GM12874 (cell line): ENCODE data around the gene CISD3.
A peak's percentile ranks its signal among the peaks of the same experiment; 100 is the strongest.

Experiments used
- TF ChIP-seq, protein P1 (sequence below): IDR thresholded peaks from 2 replicates; pipeline ENCODE4 v1.5.1; 2011; ENCODE audit warnings: low read depth, mild to moderate bottlenecking, control low read depth, low read length, moderate library complexity; ENCODE audit not compliant: insufficient read depth

CISD3 gene

DNA sequence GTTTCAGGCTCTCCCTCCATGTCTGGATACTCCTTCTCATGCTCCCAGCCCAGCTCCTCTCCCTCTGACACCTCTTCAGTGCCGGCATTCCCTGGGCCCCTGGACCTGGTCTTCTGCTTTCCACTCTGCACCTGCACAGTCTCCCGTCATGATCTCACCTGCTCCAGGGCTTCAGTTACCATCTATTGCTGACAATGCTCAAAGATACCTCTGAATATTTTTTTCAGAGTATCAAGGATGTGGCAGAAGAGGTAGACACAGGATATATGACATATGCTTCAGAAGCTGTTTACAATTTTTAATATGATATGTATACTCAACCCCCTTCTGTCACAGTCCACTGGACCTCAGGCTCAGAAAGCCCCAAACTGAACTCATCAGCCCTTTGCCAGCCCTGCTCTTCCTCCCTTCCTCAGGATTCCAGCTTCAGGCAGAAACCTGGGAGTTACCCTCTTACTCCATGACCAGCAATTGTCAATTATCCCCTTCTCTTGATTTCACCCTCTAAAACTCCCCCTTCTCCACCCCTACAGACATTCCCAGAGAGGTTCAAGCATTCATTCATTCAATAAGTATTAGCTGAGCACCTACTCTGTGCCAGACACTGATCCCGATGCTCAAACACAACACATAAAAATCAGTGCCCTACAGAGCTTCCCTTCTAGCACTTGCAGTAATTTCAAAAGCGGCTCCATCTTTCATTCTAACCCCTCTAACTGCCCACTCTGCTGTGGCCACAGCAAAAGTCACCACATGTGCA lies 32.9 kb upstream of the CISD3 start:
- TF ChIP-seq, protein P1, sequence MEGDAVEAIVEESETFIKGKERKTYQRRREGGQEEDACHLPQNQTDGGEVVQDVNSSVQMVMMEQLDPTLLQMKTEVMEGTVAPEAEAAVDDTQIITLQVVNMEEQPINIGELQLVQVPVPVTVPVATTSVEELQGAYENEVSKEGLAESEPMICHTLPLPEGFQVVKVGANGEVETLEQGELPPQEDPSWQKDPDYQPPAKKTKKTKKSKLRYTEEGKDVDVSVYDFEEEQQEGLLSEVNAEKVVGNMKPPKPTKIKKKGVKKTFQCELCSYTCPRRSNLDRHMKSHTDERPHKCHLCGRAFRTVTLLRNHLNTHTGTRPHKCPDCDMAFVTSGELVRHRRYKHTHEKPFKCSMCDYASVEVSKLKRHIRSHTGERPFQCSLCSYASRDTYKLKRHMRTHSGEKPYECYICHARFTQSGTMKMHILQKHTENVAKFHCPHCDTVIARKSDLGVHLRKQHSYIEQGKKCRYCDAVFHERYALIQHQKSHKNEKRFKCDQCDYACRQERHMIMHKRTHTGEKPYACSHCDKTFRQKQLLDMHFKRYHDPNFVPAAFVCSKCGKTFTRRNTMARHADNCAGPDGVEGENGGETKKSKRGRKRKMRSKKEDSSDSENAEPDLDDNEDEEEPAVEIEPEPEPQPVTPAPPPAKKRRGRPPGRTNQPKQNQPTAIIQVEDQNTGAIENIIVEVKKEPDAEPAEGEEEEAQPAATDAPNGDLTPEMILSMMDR: no peak

DNA sequence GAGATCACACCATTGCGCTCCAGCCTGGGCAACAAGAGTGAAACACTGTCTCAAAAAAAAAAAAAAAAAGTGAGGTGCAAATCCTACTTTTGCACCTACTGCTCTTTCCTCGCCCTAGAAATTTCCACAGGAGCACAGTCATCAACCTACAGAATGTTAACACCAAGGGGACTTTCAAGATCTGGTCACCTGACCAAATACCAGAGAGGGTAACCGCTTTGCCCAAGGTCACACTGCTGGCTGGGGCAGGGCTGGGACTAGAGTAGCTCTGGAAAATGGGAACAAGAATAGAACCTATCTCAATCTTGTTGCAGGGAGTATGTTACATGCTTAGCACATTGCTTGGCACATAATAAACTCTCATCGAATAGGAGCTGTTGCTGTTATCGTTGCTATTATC lies 31.4 kb upstream of the CISD3 start:
- TF ChIP-seq, protein P1: no peak

DNA sequence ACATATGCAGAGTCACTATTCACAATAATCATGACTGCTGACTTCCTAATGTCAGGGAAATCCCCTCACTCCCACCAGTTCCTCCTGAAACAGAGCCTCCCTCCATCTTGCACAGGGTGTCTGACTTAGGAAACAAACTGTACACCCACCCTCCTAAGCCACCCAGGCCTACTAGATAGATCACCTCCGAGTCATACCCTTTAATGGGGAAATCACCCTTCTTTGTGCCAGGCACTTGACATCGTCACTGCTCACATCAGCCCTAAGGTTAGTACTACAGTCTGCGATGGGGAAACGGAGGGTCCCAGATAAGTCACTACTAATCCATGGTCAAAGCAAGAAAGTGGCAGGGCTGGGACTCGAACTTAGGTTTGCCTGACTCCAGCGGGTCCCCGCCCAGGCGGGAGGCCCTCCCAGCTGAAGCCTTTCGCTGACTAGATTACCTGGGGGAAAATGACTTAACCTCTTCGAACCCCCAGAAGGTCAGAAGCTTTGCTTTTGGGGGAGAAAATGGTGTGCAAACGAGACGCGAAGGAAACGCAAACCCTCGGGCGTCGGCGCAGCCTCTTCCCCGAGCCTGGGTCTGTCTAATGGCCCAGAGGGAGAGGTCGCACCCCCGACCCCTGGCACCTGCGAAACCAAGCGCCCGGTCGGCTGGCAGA lies 28.5 kb upstream of the CISD3 start:
- TF ChIP-seq, protein P1: no peak

DNA sequence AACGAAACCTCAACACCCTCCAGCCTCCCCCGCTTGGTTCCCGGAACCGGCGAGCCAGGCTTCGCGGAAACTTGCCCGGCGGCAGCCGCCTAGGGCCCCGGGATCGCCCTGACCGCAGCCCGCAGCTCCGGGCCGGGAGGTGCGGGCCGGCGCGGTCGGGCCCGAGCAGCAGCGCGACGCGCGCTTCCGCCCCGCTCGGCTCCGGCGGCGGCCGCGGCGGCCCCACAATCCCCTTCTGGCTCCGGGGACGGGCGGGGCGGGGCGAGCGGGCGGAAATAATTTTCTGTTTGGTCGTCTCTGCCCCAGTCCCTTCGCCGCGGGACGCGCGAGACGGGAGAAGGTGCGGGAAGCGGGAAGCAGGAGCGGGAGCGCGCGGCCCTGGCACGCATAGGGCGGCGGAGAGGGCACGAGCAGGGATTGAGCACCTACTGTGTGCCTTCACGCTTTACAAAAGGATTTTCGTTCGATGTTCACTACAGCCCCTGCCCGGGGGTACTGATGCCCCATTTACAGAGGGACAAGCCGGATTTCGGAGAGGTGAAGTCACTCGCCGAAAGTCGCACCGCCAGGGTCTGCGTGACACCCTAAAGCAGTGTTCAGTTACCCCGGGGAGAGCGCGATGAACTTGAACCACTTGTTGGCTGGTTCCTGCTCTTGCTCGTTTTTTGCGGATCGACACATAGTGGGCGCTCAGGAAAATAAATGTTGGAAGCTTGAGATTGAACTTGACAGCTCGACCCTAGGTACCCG lies 27.8 kb upstream of the CISD3 start:
- TF ChIP-seq, protein P1: no peak

DNA sequence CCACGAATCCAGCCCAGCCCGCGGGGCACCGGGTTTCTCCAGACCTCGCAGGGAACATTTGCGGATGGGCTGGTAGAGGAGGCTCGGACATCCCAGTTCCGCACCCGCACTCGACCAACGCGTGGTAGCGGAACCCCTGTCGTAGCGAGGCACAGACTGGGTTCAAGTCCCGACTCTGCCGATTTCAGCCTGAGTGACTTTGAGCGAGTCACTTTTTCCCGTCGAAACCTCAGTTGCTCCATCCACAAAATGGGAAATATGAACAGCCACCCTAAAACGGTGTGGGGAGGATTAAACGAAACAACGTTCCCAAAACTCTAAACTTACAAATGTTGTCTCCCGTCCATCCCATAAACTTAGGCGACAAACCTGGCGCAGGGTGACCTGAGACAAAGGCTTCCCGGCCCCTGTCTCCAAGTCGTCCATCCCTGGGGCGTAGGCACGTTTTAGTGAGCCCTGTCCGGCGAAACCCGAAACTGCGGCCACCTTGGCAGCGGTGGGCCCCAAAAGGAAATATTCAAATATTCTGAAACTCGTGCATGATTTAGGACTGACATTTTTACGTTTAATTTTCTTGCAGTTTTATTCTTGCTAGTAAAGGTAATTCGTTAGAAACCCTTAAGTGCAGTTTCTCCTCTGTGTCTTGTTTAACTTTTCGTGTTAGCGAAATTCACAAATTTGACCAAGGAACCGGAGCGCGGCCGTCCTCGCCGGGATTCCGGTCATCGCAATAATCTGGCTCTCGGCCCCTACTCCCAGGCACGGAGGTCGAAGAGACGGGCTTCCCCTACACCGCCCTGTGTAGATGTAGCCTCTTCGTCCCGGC lies 27.0 kb upstream of the CISD3 start:
- TF ChIP-seq, protein P1: no peak

DNA sequence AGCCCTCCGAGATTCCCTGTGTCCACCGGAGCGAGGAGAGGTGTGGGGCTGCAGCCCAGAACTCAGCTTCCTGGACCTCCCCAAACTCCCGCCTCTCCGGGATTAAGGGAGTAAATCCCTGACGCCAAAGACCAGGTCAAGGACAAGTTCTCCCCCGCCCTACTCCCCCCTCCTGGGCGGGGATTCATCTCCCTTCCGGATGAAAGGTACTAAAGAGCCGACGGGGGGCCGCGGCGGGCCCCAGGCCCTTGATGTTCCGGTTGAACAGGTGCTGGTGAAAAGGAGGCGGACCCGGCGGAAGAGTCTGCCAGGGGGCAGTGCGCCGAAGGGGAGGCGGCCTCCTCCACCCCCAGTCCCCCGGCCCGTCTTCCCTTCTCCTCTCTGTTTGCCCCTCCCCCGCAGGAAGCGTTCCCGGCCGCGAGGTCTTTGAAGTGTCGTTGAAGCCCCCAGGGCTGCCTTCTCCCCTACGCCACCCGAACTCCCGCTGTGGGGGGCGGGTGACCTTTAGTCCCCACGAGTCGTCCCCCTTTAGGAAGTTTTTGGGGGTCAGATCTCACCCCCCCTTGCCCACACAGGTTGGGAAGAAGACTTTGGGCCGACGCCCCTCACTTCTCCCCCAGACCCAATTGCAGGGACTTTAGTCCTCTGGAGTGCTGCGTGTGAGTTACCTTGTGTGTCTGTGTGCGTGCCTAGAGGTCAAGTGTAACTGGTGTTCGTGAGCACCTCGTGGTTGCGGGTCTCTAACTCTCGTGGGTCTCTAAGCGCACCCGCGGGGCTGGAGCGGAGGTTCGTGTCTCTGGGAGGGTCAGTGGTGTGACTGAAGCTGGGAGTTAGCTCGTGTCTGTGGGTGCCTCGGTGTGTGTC lies 26.2 kb upstream of the CISD3 start:
- TF ChIP-seq, protein P1: 0 out of 2 replicates have a peak, but pooled peaks have one; percentile 14
